ENCODE data around the gene ANKRD63. TPM values are rescaled to one million over a fixed set of nuclear protein-coding genes. Genes with fewer than 3 reads are reported as not detected.

The ANKRD63 gene
- total and polyA plus RNA-seq, 2 of the 13 experiments (the other 11 are each of a cell fraction or from before 2014, with no cell fraction given) = not detected

- H4K20me1 ChIP-seq (ENCODE audit: insufficient read depth, low read length) = no peaks in the 10 kb centered on the region
- peaks cover 9 to 50% of the 10 kb centered on the region in 2 experiments; a peak in 4 of 5 replicates for H3K27me3 ChIP-seq (ENCODE audit: control insufficient read depth in 1 of 2, insufficient read depth in 2 of 2, low read length in 2 of 2)
- no peaks in the 10 kb centered on the region for H3K79me2 ChIP-seq (ENCODE audit: insufficient read depth, low read length)
- ChIA-PET CTCF (ENCODE audit: low intra/inter-chr PET ratio, low total read pairs) (no interaction called here), POLR2A (no interaction called here)
- no peak overlapping the region for H3K9ac ChIP-seq (ENCODE audit: insufficient read depth, low read depth, low read length)
- no peak overlapping the region for H2AFZ ChIP-seq (ENCODE audit: low read length)
- H3K36me3 ChIP-seq (replicated peaks in 1 of 2; ENCODE audit: control insufficient read depth in 1 of 2, insufficient read depth in 2 of 2, low read length in 2 of 2) = no peaks in the 10 kb centered on the region
- H3K9me3 ChIP-seq (ENCODE audit: low read length) = no peaks in the 10 kb centered on the region
- no peak overlapping the region for H3K27ac ChIP-seq (ENCODE audit: extremely low read length, insufficient read depth, low read length)
- H3K4me2 ChIP-seq (ENCODE audit: low read depth, low read length) = peak overlapping the region; percentile 68
- H3K4me1 ChIP-seq (ENCODE audit: insufficient read depth, low read length) = peaks cover 14% of the 10 kb centered on the region
- BruUV-seq (replicated peaks) = no TSS peak
- TF ChIP-seq ZNF609 (CRISPR knock-in tag; IDR thresholded peaks at IDR 0.05; ENCODE audit: borderline replicate concordance) = no peak
- TF ChIP-seq RFX3 (CRISPR knock-in tag; IDR thresholded peaks at IDR 0.05) = no peak
- TF ChIP-seq ZNF766 (CRISPR knock-in tag; IDR thresholded peaks at IDR 0.05; ENCODE audit: borderline replicate concordance) = no peak
- no peak for TF ChIP-seq WIZ (CRISPR knock-in tag; IDR thresholded peaks at IDR 0.05)
- no peak for TF ChIP-seq ZSCAN29 (CRISPR knock-in tag; conservative IDR thresholded peaks at IDR 0.05)
- no peak for TF ChIP-seq KLF12 (CRISPR knock-in tag; IDR thresholded peaks at IDR 0.05; ENCODE audit: borderline replicate concordance)
- no peak for TF ChIP-seq JARID2 (CRISPR knock-in tag; IDR thresholded peaks at IDR 0.05; ENCODE audit: insufficient replicate concordance)
- no peak for TF ChIP-seq ZNF136 (CRISPR knock-in tag; IDR thresholded peaks at IDR 0.05; ENCODE audit: low read depth)
- TF ChIP-seq SP140L (CRISPR knock-in tag; IDR thresholded peaks at IDR 0.05; ENCODE audit: borderline replicate concordance) = no peak
- TF ChIP-seq ZNF772 (CRISPR knock-in tag; IDR thresholded peaks at IDR 0.05) = no peak
- no peak for TF ChIP-seq CREB3 (CRISPR knock-in tag; IDR thresholded peaks at IDR 0.05)
- no peak for TF ChIP-seq ZNF770 (CRISPR knock-in tag; IDR thresholded peaks at IDR 0.05)
- TF ChIP-seq ZMAT3 (CRISPR knock-in tag; conservative IDR thresholded peaks at IDR 0.05) = no peak
- TF ChIP-seq ATF7 (IDR thresholded peaks at IDR 0.05) = no peak
- TF ChIP-seq ATF7 (CRISPR knock-in tag; IDR thresholded peaks at IDR 0.05) = no peak
- no peak for TF ChIP-seq FOXJ3 (CRISPR knock-in tag; IDR thresholded peaks at IDR 0.05; ENCODE audit: borderline replicate concordance)
- TF ChIP-seq ZNF274 (CRISPR knock-in tag; IDR thresholded peaks at IDR 0.05) = no peak
- DNase-seq (ENCODE audit: low spot score) (no peak), ATAC-seq (peak; percentile 43), FAIRE-seq (no peak)
- intact Hi-C loops (cut with micrococcal nuclease; ENCODE audit: unreplicated experiment) (no loop called here), in situ Hi-C loops (cut with HindIII; ENCODE audit: extremely low pct_ligation_motif_present, low pct_unique_long_range_greater_than_20kb) (no loop called here)
- H3K4me3 ChIP-seq (replicated peaks in 1 of 3; ENCODE audit: insufficient read depth in 1 of 3, low read depth in 2 of 3, low read length in 3 of 3) = peak overlapping the region in 2 of 3 experiments; percentile 18 to 41; a peak in 2 of 6 replicates
- 19% methylated on average over 4 of the region's 5 CpGs for WGBS (ENCODE audit: low lambda C conversion rate)
Measured at GRCh38 chr15:40239404-40239692, 43.5 kb downstream of the ANKRD63 start.
